ENCODE data around the gene SUCO.
"Not testable (repeated sequence)": the region's sequence is repeated elsewhere in the genome, so short reads cannot be mapped to it uniquely, and the experiment has no call there.

DNA sequence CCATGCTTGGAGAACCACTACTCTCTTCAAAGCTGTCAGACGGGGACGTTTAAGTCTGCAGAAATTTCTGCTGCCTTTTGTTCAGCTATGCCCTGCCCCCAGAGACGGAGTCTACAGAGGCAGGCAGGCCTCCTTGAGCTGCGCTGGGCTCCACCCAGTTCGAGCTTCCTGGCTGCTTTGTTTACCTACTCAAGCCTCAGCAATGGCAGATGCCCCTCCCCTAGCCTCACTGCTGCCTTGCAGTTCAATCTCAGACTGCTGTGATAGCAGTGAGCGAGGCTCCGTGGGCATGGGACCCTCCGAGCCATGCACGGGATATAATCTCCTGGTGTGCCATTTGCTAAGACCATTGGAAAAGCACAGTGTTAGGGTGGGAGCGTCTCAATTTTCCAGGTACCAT lies 63.8 kb downstream of the SUCO start:
- TF ChIP-seq, protein P1, sequence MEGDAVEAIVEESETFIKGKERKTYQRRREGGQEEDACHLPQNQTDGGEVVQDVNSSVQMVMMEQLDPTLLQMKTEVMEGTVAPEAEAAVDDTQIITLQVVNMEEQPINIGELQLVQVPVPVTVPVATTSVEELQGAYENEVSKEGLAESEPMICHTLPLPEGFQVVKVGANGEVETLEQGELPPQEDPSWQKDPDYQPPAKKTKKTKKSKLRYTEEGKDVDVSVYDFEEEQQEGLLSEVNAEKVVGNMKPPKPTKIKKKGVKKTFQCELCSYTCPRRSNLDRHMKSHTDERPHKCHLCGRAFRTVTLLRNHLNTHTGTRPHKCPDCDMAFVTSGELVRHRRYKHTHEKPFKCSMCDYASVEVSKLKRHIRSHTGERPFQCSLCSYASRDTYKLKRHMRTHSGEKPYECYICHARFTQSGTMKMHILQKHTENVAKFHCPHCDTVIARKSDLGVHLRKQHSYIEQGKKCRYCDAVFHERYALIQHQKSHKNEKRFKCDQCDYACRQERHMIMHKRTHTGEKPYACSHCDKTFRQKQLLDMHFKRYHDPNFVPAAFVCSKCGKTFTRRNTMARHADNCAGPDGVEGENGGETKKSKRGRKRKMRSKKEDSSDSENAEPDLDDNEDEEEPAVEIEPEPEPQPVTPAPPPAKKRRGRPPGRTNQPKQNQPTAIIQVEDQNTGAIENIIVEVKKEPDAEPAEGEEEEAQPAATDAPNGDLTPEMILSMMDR (IDR thresholded peaks at IDR 0.05; ENCODE audit: low read depth, low read length): not testable (repeated sequence)
- TF ChIP-seq EZH2phosphoT487 (IDR thresholded peaks at IDR 0.05; ENCODE audit: low read depth): not testable (repeated sequence)
